ENCODE results near the gene CNR1. TPM values are rescaled to one million over a fixed set of nuclear protein-coding genes. Genes with fewer than 3 reads are reported as not detected.
A peak's percentile ranks its signal among the peaks of the same experiment; 100 is the strongest.

CNR1 gene
- total and polyA plus RNA-seq, 10 donors: 1.7 to 5.7 (median 2.9) TPM

- TF ChIP-seq POLR2AphosphoS5 (IDR thresholded peaks at IDR 0.05): no peak
- TF ChIP-seq CTCF (IDR thresholded peaks at IDR 0.05 in 8 of 11, conservative IDR thresholded peaks at IDR 0.05 in 3 of 11): no peak
- no peak for TF ChIP-seq POLR2A (IDR thresholded peaks at IDR 0.05)
- Histone ChIP-seq H3K27me3 (replicated peaks in 1 of 7) (peaks cover 0 to 7% (median 0%) of the 10 kb centered on the region in 7 donors), H3K36me3 (no peaks in the 10 kb centered on the region), H3K9me3 (no peaks in the 10 kb centered on the region), H3K4me3 (no peak overlapping the region), H3K27ac (no peak overlapping the region), H3K4me1 (peaks cover 0 to 17% (median 4%) of the 10 kb centered on the region in 6 donors)
- WGBS, 5 donors: 70 to 82% (median 79%) methylated on average over 4 of the region's 4 CpGs
- intact Hi-C loops (cut with DNase I; ENCODE audit: low total_unique reads): no loop called here
- no peak for DNase-seq
Observed at GRCh38 chr6:88174906-88175305, 8.8 kb upstream of the CNR1 start.

- Histone ChIP-seq H3K9me3 (no peaks in the 10 kb centered on the region), H3K36me3 (no peaks in the 10 kb centered on the region), H3K4me1 (peaks cover 0 to 21% (median 11%) of the 10 kb centered on the region in 6 donors), H3K27ac (no peak overlapping the region), H3K27me3 (replicated peaks in 1 of 7) (peaks cover 0 to 42% (median 20%) of the 10 kb centered on the region in 7 donors), H3K4me3 (no peak overlapping the region)
- TF ChIP-seq POLR2AphosphoS5 (IDR thresholded peaks at IDR 0.05): no peak
- DNase-seq: no peak
- WGBS, 5 donors: 86 to 98% (median 93%) methylated on average over 2 of the region's 2 CpGs
- intact Hi-C loops (cut with DNase I; ENCODE audit: low total_unique reads): no loop called here
Observed at GRCh38 chr6:88171312-88171711, 5.2 kb upstream of the CNR1 start.

GRCh38 chr6:88168362-88168761, 2.2 kb upstream of the CNR1 start:
- no peaks in the 10 kb centered on the region for H3K36me3 ChIP-seq
- WGBS, 5 donors: 68 to 85% (median 74%) methylated on average over 3 of the region's 3 CpGs
- TF ChIP-seq POLR2A (IDR thresholded peaks at IDR 0.05): no peak
- TF ChIP-seq CTCF (IDR thresholded peaks at IDR 0.05 in 8 of 11, conservative IDR thresholded peaks at IDR 0.05 in 3 of 11): no peak
- TF ChIP-seq POLR2AphosphoS5 (IDR thresholded peaks at IDR 0.05): no peak
- H3K27me3 ChIP-seq (replicated peaks in 1 of 7): peaks cover 0 to 68% (median 45%) of the 10 kb centered on the region in 7 donors
- no peak overlapping the region for H3K4me3 ChIP-seq
- DNase-seq: no peak
- intact Hi-C loops (cut with DNase I; ENCODE audit: low total_unique reads): loop anchor here (10.0 kb wide), 1 partner anchor 234 kb away; no protein-coding TSS in a partner anchor
- H3K27ac ChIP-seq: no peak overlapping the region
- H3K4me1 ChIP-seq: peaks cover 0 to 33% (median 25%) of the 10 kb centered on the region in 6 donors
- H3K9me3 ChIP-seq: no peaks in the 10 kb centered on the region

GRCh38 chr6:88167352-88167937, 1.3 kb upstream of the CNR1 start:
- peaks cover 0 to 77% (median 52%) of the 10 kb centered on the region in 7 donors for H3K27me3 ChIP-seq (replicated peaks in 1 of 7)

More at GRCh38 chr6:88167352-88167937, 1.3 kb upstream of the CNR1 start:
- 4 to 8% (median 5%) methylated on average over 26 to 40 of the region's 40 CpGs for WGBS, 5 donors
- no peak for TF ChIP-seq CTCF (IDR thresholded peaks at IDR 0.05 in 8 of 11, conservative IDR thresholded peaks at IDR 0.05 in 3 of 11)
- TF ChIP-seq POLR2AphosphoS5 (IDR thresholded peaks at IDR 0.05): peak in 1 of 3 donors; percentile 44
- DNase-seq: peak; percentile 82
- Histone ChIP-seq H3K9me3 (no peaks in the 10 kb centered on the region), H3K4me1 (peaks cover 0 to 33% (median 25%) of the 10 kb centered on the region in 6 donors), H3K4me3 (peak overlapping the region; percentile 38 to 79 (median 58)), H3K27ac (peak overlapping the region in 7 of 8 donors; percentile 10 to 82 (median 67)), H3K36me3 (no peaks in the 10 kb centered on the region)
- intact Hi-C loops (cut with DNase I; ENCODE audit: low total_unique reads): loop anchor here (10.0 kb wide), 1 partner anchor 233 kb away; no protein-coding TSS in a partner anchor
